ENCODE results near the gene SIPA1. TPM values are rescaled to one million over a fixed set of nuclear protein-coding genes. Genes with fewer than 3 reads are reported as not detected.
A peak's percentile ranks its signal among the peaks of the same experiment; 100 is the strongest.

SIPA1 gene
- total and polyA plus RNA-seq, 9 of the 15 experiments (the other 6 are each of a cell fraction or from before 2014, with no cell fraction given) = 0.25 to 85.8 (median 16.8) TPM

DNA sequence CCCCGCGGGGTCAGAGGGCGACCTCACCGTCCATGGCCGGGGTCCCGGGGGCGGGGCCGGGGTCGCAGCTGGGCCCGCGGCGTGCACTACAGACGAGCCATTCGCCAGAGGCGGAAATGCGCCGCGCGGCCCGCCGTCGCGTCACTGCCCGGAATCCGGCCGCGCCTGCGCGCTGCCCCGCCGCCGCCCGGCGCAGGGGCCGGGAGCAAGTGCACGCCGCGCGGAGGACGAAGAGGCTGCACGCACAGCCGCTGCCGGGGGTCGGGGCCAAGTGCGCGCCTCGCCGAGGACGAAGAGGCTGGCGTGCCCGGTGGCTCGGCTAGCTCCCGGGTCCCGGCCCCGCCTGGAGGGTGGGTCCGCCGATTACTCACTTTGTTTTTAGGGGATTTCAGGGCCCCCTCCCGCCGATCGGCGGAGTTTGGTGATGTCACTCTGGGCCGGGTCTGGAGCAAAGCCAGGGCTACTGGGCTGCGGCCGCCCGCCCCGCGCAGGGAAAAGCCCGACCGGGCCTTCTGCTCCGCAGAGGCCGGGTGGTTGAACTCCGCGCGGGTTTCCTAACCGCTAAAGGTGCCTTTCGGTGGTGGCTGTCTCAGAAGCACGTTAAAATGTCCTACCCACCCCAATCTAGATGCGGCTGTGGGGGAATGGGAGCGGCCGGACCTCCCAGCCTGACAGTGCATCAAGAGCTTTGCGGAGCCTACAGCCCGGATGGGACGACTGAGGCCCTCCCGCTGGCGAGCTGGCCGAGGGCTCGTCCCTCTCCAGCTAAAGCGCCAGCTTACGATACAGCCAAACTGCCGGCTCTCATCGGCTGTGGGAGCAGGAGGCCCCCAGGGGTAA is 25.1 kb downstream of the SIPA1 start, which contains the start of gene RELA (continued):
- TF ChIP-seq ZNF518B (CRISPR knock-in tag; IDR thresholded peaks at IDR 0.05) (no peak), HMGN3 (IDR thresholded peaks at IDR 0.05; ENCODE audit: borderline replicate concordance, extremely low read depth, insufficient read length, low read depth, low read length) (peak; percentile 90), ELF1 (tag; IDR thresholded peaks at IDR 0.05) (peak; percentile 91), RBBP5 (IDR thresholded peaks at IDR 0.05; ENCODE audit: borderline replicate concordance, insufficient read depth, low read length, poor library complexity, severe bottlenecking) (peak; percentile 9), ZSCAN29 (IDR thresholded peaks at IDR 0.05) (no peak), TOE1 (IDR thresholded peaks at IDR 0.05; ENCODE audit: borderline replicate concordance) (peak; percentile 78; the same call in 1 of the 2 replicates), TOE1 (CRISPR knock-in tag; IDR thresholded peaks at IDR 0.05; ENCODE audit: borderline replicate concordance, low read depth) (no peak), PURB (CRISPR knock-in tag; IDR thresholded peaks at IDR 0.05; ENCODE audit: low read depth) (no peak), IRF1 (CRISPR knock-in tag; IDR thresholded peaks at IDR 0.05; ENCODE audit: borderline replicate concordance) (no peak), ZSCAN32 (CRISPR knock-in tag; IDR thresholded peaks at IDR 0.05) (no peak), ZKSCAN1 (IDR thresholded peaks at IDR 0.05; ENCODE audit: low read depth, low read length) (peak; percentile 64; the same call in 1 of the 2 replicates), ELK1 (CRISPR knock-in tag; IDR thresholded peaks at IDR 0.05) (no peak), GABPB2 (CRISPR knock-in tag; conservative IDR thresholded peaks at IDR 0.05) (no peak), SMAD2 (IDR thresholded peaks at IDR 0.05; ENCODE audit: low read depth, low read length) (no peak), SRSF3 (IDR thresholded peaks at IDR 0.05; ENCODE audit: insufficient read depth, low read length) (no peak), POLR3G (IDR thresholded peaks at IDR 0.05; ENCODE audit: extremely low read depth, insufficient read length, insufficient replicate concordance) (no peak), ESRRA (IDR thresholded peaks at IDR 0.05; ENCODE audit: borderline replicate concordance, low read depth) (0 out of 2 replicates have a peak, but pooled peaks have one; percentile 26), SETDB1 (IDR thresholded peaks at IDR 0.05; ENCODE audit: low read length) (no peak), NCOR1 (IDR thresholded peaks at IDR 0.05) (no peak)
- TF ChIP-seq, protein P1, sequence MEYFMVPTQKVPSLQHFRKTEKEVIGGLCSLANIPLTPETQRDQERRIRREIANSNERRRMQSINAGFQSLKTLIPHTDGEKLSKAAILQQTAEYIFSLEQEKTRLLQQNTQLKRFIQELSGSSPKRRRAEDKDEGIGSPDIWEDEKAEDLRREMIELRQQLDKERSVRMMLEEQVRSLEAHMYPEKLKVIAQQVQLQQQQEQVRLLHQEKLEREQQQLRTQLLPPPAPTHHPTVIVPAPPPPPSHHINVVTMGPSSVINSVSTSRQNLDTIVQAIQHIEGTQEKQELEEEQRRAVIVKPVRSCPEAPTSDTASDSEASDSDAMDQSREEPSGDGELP (CRISPR knock-in tag; IDR thresholded peaks at IDR 0.05; ENCODE audit: borderline replicate concordance) = peak; percentile 65; the same call in 1 of the 2 replicates
